ENCODE data around the gene HS6ST2.

The HS6ST2 gene

DNA sequence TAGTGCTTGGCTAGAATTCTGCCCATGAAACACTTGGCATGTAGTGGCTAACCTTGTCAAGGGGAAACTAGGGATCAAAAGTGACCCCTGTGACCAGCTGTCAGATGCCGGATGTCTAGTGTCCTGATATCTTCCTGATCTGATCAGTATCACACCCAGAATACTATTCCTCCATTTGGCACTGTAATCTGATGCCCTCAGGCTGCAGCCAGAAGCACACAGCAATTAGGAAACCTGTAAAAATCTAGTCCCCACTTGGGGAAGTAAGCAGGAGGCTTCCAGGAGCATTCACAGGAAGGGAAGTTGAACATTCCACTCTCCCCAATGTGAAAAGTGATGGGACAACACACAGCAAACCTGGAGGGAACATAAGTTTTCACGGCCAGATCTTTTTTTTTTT, 125.1 kb downstream of the HS6ST2 start:
- Histone ChIP-seq H3K9me3 (ENCODE audit: control insufficient read depth, insufficient read depth, low read length) (no peaks in the 10 kb centered on the region), H3K79me2 (ENCODE audit: control insufficient read depth, low read length) (no peaks in the 10 kb centered on the region), H3K36me3 (ENCODE audit: control insufficient read depth, low read length) (no peaks in the 10 kb centered on the region), H4K20me1 (ENCODE audit: control insufficient read depth, insufficient read depth, low read depth, low read length) (no peaks in the 10 kb centered on the region), H3K9me2 (replicated peaks; ENCODE audit: control insufficient read depth, low read length) (no peaks in the 10 kb centered on the region), H3K27me3 (ENCODE audit: control insufficient read depth, low read length) (no peaks in the 10 kb centered on the region), H3K27ac (ENCODE audit: low read depth, low read length) (no peak overlapping the region), H3K4me3 (ENCODE audit: low read length) (no peak overlapping the region), H3F3A (ENCODE audit: control insufficient read depth, insufficient read depth) (no peaks in the 10 kb centered on the region), H3K4me2 (ENCODE audit: low read length) (no peak overlapping the region), H3K4me1 (ENCODE audit: control insufficient read depth, low read length) (no peaks in the 10 kb centered on the region)
- TF ChIP-seq CTCF (IDR thresholded peaks at IDR 0.05; ENCODE audit: low read depth, low read length, poor library complexity, severe bottlenecking) (no peak), EZH2phosphoT487 (IDR thresholded peaks at IDR 0.05; ENCODE audit: borderline replicate concordance, low read length) (no peak)

- Histone ChIP-seq H3K36me3 (ENCODE audit: control insufficient read depth, low read length) (no peaks in the 10 kb centered on the region), H3K79me2 (ENCODE audit: control insufficient read depth, low read length) (no peaks in the 10 kb centered on the region), H3K27me3 (ENCODE audit: control insufficient read depth, low read length) (no peaks in the 10 kb centered on the region), H3K4me2 (ENCODE audit: low read length) (no peak overlapping the region), H3K27ac (ENCODE audit: low read depth, low read length) (no peak overlapping the region), H4K20me1 (ENCODE audit: control insufficient read depth, insufficient read depth, low read depth, low read length) (no peaks in the 10 kb centered on the region), H3K4me3 (ENCODE audit: low read length) (no peak overlapping the region), H3F3A (ENCODE audit: control insufficient read depth, insufficient read depth) (no peaks in the 10 kb centered on the region), H3K4me1 (ENCODE audit: control insufficient read depth, low read length) (no peaks in the 10 kb centered on the region), H3K9me3 (ENCODE audit: control insufficient read depth, insufficient read depth, low read length) (no peaks in the 10 kb centered on the region), H3K9me2 (replicated peaks; ENCODE audit: control insufficient read depth, low read length) (no peaks in the 10 kb centered on the region)
- TF ChIP-seq CTCF (IDR thresholded peaks at IDR 0.05; ENCODE audit: low read depth, low read length, poor library complexity, severe bottlenecking) (no peak), EZH2phosphoT487 (IDR thresholded peaks at IDR 0.05; ENCODE audit: borderline replicate concordance, low read length) (no peak)
Observed at GRCh38 chrX:132831336-132831973, 127.0 kb downstream of the HS6ST2 start.

DNA sequence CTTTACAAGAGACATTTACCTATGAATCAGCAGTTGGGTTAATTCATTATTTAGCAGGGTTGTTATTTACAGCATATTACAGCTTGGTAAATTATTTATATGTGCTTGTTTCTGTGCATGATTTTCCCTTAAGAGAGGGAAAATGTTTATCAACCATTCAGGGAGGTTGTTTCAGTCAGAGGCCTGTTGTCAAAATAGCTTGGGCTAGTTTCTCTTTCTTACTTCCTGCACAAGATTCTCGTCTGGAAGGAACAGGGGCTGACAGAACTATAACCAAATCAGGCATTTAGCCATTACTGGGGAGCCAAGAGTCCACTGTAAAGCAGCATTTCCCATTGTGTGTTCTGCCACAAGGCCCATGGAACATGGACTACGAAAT, 135.8 kb downstream of the HS6ST2 start:
- no peaks in the 10 kb centered on the region for H3K9me2 ChIP-seq (replicated peaks; ENCODE audit: control insufficient read depth, low read length)
- no peak overlapping the region for H3K4me2 ChIP-seq (ENCODE audit: low read length)
- no peak overlapping the region for H3K27ac ChIP-seq (ENCODE audit: low read depth, low read length)
- no peaks in the 10 kb centered on the region for H4K20me1 ChIP-seq (ENCODE audit: control insufficient read depth, insufficient read depth, low read depth, low read length)
- H3K4me3 ChIP-seq (ENCODE audit: low read length) = no peak overlapping the region
- H3K36me3 ChIP-seq (ENCODE audit: control insufficient read depth, low read length) = no peaks in the 10 kb centered on the region
- H3F3A ChIP-seq (ENCODE audit: control insufficient read depth, insufficient read depth) = no peaks in the 10 kb centered on the region
- TF ChIP-seq CTCF (IDR thresholded peaks at IDR 0.05; ENCODE audit: low read depth, low read length, poor library complexity, severe bottlenecking) = no peak
- no peak for TF ChIP-seq EZH2phosphoT487 (IDR thresholded peaks at IDR 0.05; ENCODE audit: borderline replicate concordance, low read length)
- no peaks in the 10 kb centered on the region for H3K27me3 ChIP-seq (ENCODE audit: control insufficient read depth, low read length)
- H3K4me1 ChIP-seq (ENCODE audit: control insufficient read depth, low read length) = no peaks in the 10 kb centered on the region
- no peaks in the 10 kb centered on the region for H3K79me2 ChIP-seq (ENCODE audit: control insufficient read depth, low read length)
- no peaks in the 10 kb centered on the region for H3K9me3 ChIP-seq (ENCODE audit: control insufficient read depth, insufficient read depth, low read length)

All from DOHH2 (cell line).